GM12878 (cell line): Measurements from ENCODE around the gene TSC22D4. TPM values are rescaled to one million over a fixed set of nuclear protein-coding genes. Genes with fewer than 3 reads are reported as not detected.

Experiments
- CBFB ChIP-seq: IDR thresholded peaks from 2 replicates; pipeline ENCODE4 v1.6.1; 2016; ENCODE audit warnings: antibody characterized with exemption, low read depth
- CBX5 ChIP-seq: sonication (generic); IDR thresholded peaks from 2 replicates; pipeline ENCODE4 v1.6.1; 2016; ENCODE audit warnings: low read depth, moderate library complexity, mild to moderate bottlenecking, inconsistent platforms
- GATAD2B ChIP-seq: fragments of 450-650 bp; conservative IDR thresholded peaks from 2 replicates; pipeline ENCODE4 v1.6.1; 2017; ENCODE audit warnings: low read depth, mild to moderate bottlenecking, moderate library complexity
- HCFC1 ChIP-seq: fragments of 150-350 bp; IDR thresholded peaks from 2 replicates; pipeline ENCODE4 v1.6.1; 2014; ENCODE audit warnings: low read length
- MXI1 ChIP-seq: fragments of 150-350 bp; IDR thresholded peaks from 2 replicates; pipeline ENCODE4 v1.6.1; 2011; ENCODE audit warnings: low read depth, mild to moderate bottlenecking, inconsistent platforms, low read length, improper control_type of control experiment
- NFXL1 ChIP-seq: fragments of 450-650 bp; IDR thresholded peaks from 2 replicates; pipeline ENCODE4 v1.6.1; 2017; ENCODE audit warnings: antibody characterized with exemption, mild to moderate bottlenecking, borderline replicate concordance
- NFYA ChIP-seq: IDR thresholded peaks from 2 replicates; pipeline ENCODE4 v1.6.1; 2011; ENCODE audit warnings: low read depth, mild to moderate bottlenecking, low read length, improper control_type of control experiment, borderline replicate concordance
- NRF1 ChIP-seq: conservative IDR thresholded peaks from 2 replicates; pipeline ENCODE4 v1.6.1; 2011; ENCODE audit warnings: mild to moderate bottlenecking, low read depth, low read length, improper control_type of control experiment
- POLR2AphosphoS2 ChIP-seq: IDR thresholded peaks from 2 replicates; pipeline ENCODE4 v1.6.1; 2011; ENCODE audit warnings: low read depth, mild to moderate bottlenecking, low read length, improper control_type of control experiment, moderate library complexity
- RBBP5 ChIP-seq: fragments of 200-600 bp; sonication (generic); conservative IDR thresholded peaks from 2 replicates; pipeline ENCODE4 v1.6.1; 2016
- RCOR1 ChIP-seq: conservative IDR thresholded peaks from 2 replicates; pipeline ENCODE4 v1.6.1; 2012; ENCODE audit warnings: low read depth, low read length, improper control_type of control experiment
- SIX5 ChIP-seq: IDR thresholded peaks from 2 replicates; pipeline ENCODE4 v1.6.1; 2011; ENCODE audit warnings: mild to moderate bottlenecking, low read depth, low read length, moderate library complexity; ENCODE audit not compliant: severe bottlenecking
- SMAD1 ChIP-seq: fragments of 450-650 bp; IDR thresholded peaks from 2 replicates; pipeline ENCODE4 v1.6.1; 2018; ENCODE audit warnings: mild to moderate bottlenecking, low read depth; ENCODE audit not compliant: partially characterized antibody
- SMC3 ChIP-seq: IDR thresholded peaks from 2 replicates; pipeline ENCODE4 v1.6.1; 2011; ENCODE audit warnings: low read length, improper control_type of control experiment, borderline replicate concordance
- ZNF207 ChIP-seq: fragments of 450-650 bp; IDR thresholded peaks from 2 replicates; pipeline ENCODE4 v1.6.1; 2014; ENCODE audit warnings: antibody characterized with exemption, mild to moderate bottlenecking, borderline replicate concordance
- ZNF217 ChIP-seq: fragments of 450-650 bp; IDR thresholded peaks from 2 replicates; pipeline ENCODE4 v1.6.1; 2017; ENCODE audit warnings: antibody characterized with exemption, mild to moderate bottlenecking
- ZNF24 ChIP-seq: fragments of 450-650 bp; IDR thresholded peaks from 2 replicates; pipeline ENCODE4 v1.6.1; 2017; ENCODE audit warnings: antibody characterized with exemption, mild to moderate bottlenecking
- polyA plus RNA-seq, 11 experiments: library from polyadenylated mRNA; depleted of rRNA in 4 of 11; unstranded in 6 of 11; stranded (reverse) in 5 of 11; fragments of >200 nt; fragmentation: Nextera tagmentation in 4 of 11; fragmentation: Illumina TruSeq in 1 of 11; extraction: Ambion mirVana in 4 of 11; extraction: Trizol in 1 of 11; gene quantifications; 1 replicate in 1 of 11; 2 replicates in 10 of 11; pipeline versions ENCODE4 v1.2.1 to v1.2.3, GENCODE V29; 2011 to 2016; ENCODE audit warnings: inconsistent platforms in 2 of 11, missing spikeins in 2 of 11, low read depth in 1 of 11
- total RNA-seq, 4 experiments: library from RNA; depleted of rRNA in 3 of 4; stranded (reverse); fragments of >200 nt in 3 of 4; fragmentation: Illumina TruSeq in 1 of 4; extraction: Trizol in 1 of 4; gene quantifications; 2 replicates each; pipeline versions ENCODE4 v1.2.1 to v1.2.3, GENCODE V29; 2013 to 2021
- TF ChIP-seq, protein P1 (sequence below): fragments of 450-650 bp; IDR thresholded peaks from 2 replicates; pipeline ENCODE4 v1.6.1; 2016; ENCODE audit warnings: mild to moderate bottlenecking
- TF ChIP-seq, protein P2 (sequence below): IDR thresholded peaks from 2 replicates; pipeline ENCODE4 v1.6.1; 2012; ENCODE audit warnings: improper control_type of control experiment, low read depth, low read length; ENCODE audit not compliant: insufficient replicate concordance
- TF ChIP-seq, protein P3 (sequence below): fragments of 450-650 bp; IDR thresholded peaks from 2 replicates; pipeline ENCODE4 v1.6.1; 2017; ENCODE audit warnings: antibody characterized with exemption, mild to moderate bottlenecking, moderate library complexity

Gene TSC22D4
- total and polyA plus RNA-seq, 10 of the 15 experiments (the other 5 are each of a cell fraction or from before 2014, with no cell fraction given) = 0.50 to 65.7 (median 24.4) TPM

DNA sequence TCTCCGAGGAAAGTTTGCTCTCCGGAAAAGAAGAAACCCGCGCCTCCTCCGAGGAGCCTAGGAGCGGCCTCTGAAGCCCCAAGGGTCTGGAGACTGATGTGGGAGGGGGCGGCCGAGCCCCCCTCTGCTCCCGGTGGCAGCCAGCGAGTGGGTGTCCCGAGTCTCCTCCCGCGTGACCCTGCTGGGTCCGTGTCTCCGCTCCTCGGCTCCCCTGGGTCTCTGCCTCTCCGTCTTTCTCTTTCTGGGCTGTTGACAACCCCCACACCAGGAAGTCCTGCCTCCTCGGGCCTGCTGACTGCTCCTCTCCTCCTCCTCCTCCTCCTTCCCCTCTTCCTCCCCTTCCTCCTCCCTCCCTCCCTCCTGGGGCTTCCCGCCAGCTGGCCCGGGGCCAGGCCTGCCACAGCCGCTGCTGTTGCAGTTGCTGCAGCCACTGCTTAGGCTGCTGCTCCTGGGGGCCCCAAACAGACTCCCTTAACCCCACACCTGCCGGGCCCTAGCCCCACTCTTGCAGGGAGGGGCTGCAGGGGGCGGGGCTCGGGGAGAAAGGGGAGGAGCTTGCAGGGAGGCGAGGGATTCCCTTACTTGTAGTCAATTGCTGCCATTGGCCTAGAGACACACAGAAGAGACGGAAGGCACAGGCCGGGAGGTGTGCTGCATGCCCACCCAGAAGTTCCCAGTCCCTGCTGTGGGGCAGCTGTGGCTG lies at the start of gene TSC22D4 (continued):
- TF ChIP-seq CBX5 (peak; percentile 45; the same call in 1 of the 2 replicates), CBFB (peak; percentile 61; the same call in 1 of the 2 replicates), NRF1 (0 out of 2 replicates have a peak, but pooled peaks have one; percentile 3), NFXL1 (peak; percentile 100), HCFC1 (no peak), GATAD2B (peak; percentile 60; the same call in 1 of the 2 replicates), ZNF207 (no peak), RCOR1 (no peak), ZNF217 (no peak), SMAD1 (peak; percentile 99), SIX5 (no peak), NFYA (no peak), SMC3 (no peak), MXI1 (peak; percentile 41; the same call in 1 of the 2 replicates), POLR2AphosphoS2 (peak; percentile 86; the same call in 1 of the 2 replicates), RBBP5 (no peak), ZNF24 (no peak)
- TF ChIP-seq, protein P1, sequence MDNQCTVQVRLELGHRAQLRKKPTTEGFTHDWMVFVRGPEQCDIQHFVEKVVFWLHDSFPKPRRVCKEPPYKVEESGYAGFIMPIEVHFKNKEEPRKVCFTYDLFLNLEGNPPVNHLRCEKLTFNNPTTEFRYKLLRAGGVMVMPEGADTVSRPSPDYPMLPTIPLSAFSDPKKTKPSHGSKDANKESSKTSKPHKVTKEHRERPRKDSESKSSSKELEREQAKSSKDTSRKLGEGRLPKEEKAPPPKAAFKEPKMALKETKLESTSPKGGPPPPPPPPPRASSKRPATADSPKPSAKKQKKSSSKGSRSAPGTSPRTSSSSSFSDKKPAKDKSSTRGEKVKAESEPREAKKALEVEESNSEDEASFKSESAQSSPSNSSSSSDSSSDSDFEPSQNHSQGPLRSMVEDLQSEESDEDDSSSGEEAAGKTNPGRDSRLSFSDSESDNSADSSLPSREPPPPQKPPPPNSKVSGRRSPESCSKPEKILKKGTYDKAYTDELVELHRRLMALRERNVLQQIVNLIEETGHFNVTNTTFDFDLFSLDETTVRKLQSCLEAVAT = no peak; the same call in 1 of the 2 replicates
- TF ChIP-seq, protein P2, sequence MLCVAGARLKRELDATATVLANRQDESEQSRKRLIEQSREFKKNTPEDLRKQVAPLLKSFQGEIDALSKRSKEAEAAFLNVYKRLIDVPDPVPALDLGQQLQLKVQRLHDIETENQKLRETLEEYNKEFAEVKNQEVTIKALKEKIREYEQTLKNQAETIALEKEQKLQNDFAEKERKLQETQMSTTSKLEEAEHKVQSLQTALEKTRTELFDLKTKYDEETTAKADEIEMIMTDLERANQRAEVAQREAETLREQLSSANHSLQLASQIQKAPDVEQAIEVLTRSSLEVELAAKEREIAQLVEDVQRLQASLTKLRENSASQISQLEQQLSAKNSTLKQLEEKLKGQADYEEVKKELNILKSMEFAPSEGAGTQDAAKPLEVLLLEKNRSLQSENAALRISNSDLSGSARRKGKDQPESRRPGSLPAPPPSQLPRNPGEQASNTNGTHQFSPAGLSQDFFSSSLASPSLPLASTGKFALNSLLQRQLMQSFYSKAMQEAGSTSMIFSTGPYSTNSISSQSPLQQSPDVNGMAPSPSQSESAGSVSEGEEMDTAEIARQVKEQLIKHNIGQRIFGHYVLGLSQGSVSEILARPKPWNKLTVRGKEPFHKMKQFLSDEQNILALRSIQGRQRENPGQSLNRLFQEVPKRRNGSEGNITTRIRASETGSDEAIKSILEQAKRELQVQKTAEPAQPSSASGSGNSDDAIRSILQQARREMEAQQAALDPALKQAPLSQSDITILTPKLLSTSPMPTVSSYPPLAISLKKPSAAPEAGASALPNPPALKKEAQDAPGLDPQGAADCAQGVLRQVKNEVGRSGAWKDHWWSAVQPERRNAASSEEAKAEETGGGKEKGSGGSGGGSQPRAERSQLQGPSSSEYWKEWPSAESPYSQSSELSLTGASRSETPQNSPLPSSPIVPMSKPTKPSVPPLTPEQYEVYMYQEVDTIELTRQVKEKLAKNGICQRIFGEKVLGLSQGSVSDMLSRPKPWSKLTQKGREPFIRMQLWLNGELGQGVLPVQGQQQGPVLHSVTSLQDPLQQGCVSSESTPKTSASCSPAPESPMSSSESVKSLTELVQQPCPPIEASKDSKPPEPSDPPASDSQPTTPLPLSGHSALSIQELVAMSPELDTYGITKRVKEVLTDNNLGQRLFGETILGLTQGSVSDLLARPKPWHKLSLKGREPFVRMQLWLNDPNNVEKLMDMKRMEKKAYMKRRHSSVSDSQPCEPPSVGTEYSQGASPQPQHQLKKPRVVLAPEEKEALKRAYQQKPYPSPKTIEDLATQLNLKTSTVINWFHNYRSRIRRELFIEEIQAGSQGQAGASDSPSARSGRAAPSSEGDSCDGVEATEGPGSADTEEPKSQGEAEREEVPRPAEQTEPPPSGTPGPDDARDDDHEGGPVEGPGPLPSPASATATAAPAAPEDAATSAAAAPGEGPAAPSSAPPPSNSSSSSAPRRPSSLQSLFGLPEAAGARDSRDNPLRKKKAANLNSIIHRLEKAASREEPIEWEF = no peak
- TF ChIP-seq, protein P3, sequence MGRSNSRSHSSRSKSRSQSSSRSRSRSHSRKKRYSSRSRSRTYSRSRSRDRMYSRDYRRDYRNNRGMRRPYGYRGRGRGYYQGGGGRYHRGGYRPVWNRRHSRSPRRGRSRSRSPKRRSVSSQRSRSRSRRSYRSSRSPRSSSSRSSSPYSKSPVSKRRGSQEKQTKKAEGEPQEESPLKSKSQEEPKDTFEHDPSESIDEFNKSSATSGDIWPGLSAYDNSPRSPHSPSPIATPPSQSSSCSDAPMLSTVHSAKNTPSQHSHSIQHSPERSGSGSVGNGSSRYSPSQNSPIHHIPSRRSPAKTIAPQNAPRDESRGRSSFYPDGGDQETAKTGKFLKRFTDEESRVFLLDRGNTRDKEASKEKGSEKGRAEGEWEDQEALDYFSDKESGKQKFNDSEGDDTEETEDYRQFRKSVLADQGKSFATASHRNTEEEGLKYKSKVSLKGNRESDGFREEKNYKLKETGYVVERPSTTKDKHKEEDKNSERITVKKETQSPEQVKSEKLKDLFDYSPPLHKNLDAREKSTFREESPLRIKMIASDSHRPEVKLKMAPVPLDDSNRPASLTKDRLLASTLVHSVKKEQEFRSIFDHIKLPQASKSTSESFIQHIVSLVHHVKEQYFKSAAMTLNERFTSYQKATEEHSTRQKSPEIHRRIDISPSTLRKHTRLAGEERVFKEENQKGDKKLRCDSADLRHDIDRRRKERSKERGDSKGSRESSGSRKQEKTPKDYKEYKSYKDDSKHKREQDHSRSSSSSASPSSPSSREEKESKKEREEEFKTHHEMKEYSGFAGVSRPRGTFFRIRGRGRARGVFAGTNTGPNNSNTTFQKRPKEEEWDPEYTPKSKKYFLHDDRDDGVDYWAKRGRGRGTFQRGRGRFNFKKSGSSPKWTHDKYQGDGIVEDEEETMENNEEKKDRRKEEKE = no peak
